ENCODE data around the gene TNFSF13B. TPM values are rescaled to one million over a fixed set of nuclear protein-coding genes. Genes with fewer than 3 reads are reported as not detected.

TNFSF13B gene
- total RNA-seq, 1 donor from 2014 or later, result 0.71 TPM

DNA sequence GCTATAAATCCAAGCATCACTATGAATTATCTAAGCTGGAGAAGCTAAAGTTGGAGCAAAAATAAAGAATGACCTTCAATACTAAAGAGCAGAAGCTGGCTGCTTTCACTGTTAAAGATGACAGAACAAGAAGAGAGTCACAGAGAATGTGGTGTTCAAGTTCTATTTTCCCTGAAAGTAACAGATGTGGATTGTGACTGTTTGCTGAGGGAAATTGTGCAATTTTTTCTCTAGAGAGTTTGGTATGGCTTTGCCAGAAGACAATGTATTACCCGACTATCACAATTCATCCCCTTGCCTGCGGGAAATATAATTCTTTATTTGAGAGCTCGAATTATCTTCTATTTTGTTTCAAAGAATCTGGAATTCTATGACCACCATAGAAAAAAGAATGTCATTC is 83.1 kb downstream of the TNFSF13B start:
- TF ChIP-seq, protein P1, sequence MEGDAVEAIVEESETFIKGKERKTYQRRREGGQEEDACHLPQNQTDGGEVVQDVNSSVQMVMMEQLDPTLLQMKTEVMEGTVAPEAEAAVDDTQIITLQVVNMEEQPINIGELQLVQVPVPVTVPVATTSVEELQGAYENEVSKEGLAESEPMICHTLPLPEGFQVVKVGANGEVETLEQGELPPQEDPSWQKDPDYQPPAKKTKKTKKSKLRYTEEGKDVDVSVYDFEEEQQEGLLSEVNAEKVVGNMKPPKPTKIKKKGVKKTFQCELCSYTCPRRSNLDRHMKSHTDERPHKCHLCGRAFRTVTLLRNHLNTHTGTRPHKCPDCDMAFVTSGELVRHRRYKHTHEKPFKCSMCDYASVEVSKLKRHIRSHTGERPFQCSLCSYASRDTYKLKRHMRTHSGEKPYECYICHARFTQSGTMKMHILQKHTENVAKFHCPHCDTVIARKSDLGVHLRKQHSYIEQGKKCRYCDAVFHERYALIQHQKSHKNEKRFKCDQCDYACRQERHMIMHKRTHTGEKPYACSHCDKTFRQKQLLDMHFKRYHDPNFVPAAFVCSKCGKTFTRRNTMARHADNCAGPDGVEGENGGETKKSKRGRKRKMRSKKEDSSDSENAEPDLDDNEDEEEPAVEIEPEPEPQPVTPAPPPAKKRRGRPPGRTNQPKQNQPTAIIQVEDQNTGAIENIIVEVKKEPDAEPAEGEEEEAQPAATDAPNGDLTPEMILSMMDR (IDR thresholded peaks at IDR 0.05; ENCODE audit: insufficient read depth, low read length, poor library complexity, severe bottlenecking), result no peak
- no peak overlapping the region for H3K4me3 ChIP-seq (ENCODE audit: low read depth, low read length)
- no peaks in the 10 kb centered on the region for H3K27me3 ChIP-seq (ENCODE audit: control insufficient read depth, insufficient read depth, low read length)
- DNase-seq (ENCODE audit: low read depth), result no peak
- no peaks in the 10 kb centered on the region for H3K36me3 ChIP-seq (ENCODE audit: control insufficient read depth, insufficient read depth, low read length)

DNA sequence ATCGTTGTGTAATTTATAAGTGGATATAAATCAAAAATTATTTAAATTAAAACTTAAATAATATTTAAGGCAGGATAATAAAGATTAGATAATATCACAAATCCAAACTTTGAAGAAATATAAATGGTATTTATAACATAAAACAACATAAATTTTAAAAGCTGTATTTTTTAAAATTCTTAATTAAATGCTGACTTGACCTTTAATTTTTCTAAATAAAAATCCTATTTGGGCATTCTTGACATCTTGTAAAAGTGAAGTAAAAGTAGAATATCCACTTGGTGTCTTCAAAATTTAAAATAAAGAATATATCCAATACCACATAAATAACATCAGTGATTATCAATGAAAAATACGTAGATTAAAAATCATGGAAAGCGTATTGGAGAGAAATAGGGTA is 87.7 kb downstream of the TNFSF13B start:
- H3K27me3 ChIP-seq (ENCODE audit: control insufficient read depth, insufficient read depth, low read length), result peaks cover 2% of the 10 kb centered on the region
- H3K4me3 ChIP-seq (ENCODE audit: low read depth, low read length), result no peak overlapping the region
- TF ChIP-seq, protein P1 (IDR thresholded peaks at IDR 0.05; ENCODE audit: insufficient read depth, low read length, poor library complexity, severe bottlenecking), result no peak
- no peaks in the 10 kb centered on the region for H3K36me3 ChIP-seq (ENCODE audit: control insufficient read depth, insufficient read depth, low read length)
- no peak for DNase-seq (ENCODE audit: low read depth)

Other genes starting within 250 kb of the TNFSF13B start
- gene LIG4, start 54.2 kb upstream of the TNFSF13B start, total RNA-seq, result 15.7 and 17.3 TPM in 2 replicates
- 8.5 and 9.9 TPM in 2 replicates for gene ABHD13, start 51.3 kb upstream of the TNFSF13B start, total RNA-seq

Measured in kidney epithelial cell (primary cell).